ENCODE results near the gene TBC1D22A. TPM values are rescaled to one million over a fixed set of nuclear protein-coding genes. Genes with fewer than 3 reads are reported as not detected.

The TBC1D22A gene
- total RNA-seq, 4 donors from 2014 or later, result 15.6 to 21.7 (median 20.5) TPM

DNA sequence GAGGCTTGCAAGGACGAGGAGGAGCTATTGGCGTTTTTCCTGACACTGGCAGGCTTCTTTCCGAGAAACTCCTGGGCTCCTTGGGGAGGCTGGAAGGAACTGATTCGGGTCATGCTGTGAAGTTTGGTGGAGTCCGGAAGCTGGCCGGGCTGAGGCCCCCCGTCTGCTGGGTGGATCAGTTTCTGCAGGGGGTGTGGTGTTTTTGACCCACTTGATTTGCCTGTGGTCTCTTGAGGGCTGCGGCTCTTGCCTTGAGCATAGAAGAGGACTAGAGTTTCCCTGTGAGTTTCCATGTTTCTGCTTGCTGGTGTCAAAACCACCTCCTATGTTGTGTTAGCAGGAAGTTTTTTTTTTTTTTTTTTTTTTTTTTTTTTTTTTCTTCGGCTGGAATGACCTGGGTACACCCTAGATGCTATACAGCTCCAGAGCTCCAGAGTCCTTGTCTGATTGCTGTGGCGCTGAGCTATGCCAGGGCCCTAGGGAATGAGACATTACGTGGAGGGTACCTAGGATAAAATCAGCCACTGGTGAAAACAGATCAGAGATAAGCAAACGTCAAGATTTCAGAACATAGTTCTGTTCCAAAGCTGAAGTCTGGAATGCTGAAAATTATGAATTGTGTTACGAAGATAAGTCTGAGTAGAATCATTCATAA, 728 bp downstream of the TBC1D22A start:
- no peaks in the 10 kb centered on the region for H3K9me3 ChIP-seq
- intact Hi-C loops (cut with DNase I), result no loop called here

DNA sequence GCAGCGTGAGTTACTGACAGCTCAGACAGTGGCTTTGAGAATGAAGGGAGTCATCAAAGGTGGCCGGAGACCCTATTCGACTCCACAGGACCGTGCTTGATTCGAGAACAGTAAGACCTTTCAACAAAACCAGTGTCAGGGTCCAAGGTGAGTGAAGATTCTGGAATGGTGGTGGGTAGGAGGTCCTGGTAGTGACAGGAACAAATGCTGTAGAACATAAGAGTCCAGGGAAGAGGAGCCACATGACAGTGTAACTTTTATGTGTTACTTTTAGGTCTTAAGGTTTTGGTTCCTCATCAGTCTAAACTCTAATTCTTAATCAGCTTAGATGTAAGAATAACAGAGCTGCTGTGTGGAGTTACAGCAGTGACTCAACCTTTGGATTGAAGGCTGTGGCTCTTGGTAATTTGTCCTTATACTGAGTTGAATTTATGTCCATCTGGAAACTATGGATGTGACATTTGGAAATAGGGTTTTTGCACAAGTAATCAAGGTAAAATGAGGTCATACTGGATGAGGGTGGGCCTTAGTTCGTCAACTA, 1.8 kb downstream of the TBC1D22A start:
- TF ChIP-seq, protein P1, sequence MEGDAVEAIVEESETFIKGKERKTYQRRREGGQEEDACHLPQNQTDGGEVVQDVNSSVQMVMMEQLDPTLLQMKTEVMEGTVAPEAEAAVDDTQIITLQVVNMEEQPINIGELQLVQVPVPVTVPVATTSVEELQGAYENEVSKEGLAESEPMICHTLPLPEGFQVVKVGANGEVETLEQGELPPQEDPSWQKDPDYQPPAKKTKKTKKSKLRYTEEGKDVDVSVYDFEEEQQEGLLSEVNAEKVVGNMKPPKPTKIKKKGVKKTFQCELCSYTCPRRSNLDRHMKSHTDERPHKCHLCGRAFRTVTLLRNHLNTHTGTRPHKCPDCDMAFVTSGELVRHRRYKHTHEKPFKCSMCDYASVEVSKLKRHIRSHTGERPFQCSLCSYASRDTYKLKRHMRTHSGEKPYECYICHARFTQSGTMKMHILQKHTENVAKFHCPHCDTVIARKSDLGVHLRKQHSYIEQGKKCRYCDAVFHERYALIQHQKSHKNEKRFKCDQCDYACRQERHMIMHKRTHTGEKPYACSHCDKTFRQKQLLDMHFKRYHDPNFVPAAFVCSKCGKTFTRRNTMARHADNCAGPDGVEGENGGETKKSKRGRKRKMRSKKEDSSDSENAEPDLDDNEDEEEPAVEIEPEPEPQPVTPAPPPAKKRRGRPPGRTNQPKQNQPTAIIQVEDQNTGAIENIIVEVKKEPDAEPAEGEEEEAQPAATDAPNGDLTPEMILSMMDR (IDR thresholded peaks at IDR 0.05), result no peak
- H3K9me3 ChIP-seq, result no peaks in the 10 kb centered on the region
- intact Hi-C loops (cut with DNase I), result no loop called here
- no peak for DNase-seq
- peaks cover 0 to 5% (median 0%) of the 10 kb centered on the region in 3 donors for H3K36me3 ChIP-seq
- H3K4me3 ChIP-seq, result peak overlapping the region in 1 of 4 donors; percentile 72
- H3K27ac ChIP-seq, result peak overlapping the region; percentile 38 to 95 (median 94)
- H3K27me3 ChIP-seq, result no peaks in the 10 kb centered on the region
- 81 to 91% methylated on average over 6 of the region's 6 CpGs for WGBS, 2 donors
- peaks cover 19 to 70% (median 26%) of the 10 kb centered on the region in 3 donors for H3K4me1 ChIP-seq

More for the DNA sequence above, 728 bp downstream of the TBC1D22A start:
- Histone ChIP-seq H3K36me3 (peaks cover 0 to 5% (median 0%) of the 10 kb centered on the region in 3 donors), H3K27me3 (no peaks in the 10 kb centered on the region), H3K4me3 (peak overlapping the region; percentile 72 to 96 (median 86)), H3K4me1 (peaks cover 19 to 70% (median 34%) of the 10 kb centered on the region in 3 donors), H3K27ac (peak overlapping the region; percentile 93 to 95 (median 94))
- TF ChIP-seq, protein P1 (IDR thresholded peaks at IDR 0.05), result peak in 1 of 6 experiments; percentile 5
- TF ChIP-seq POLR2A (IDR thresholded peaks at IDR 0.05), result no peak
- no peak for DNase-seq
- WGBS, 2 donors, result 12 to 16% methylated on average over 12 of the region's 13 CpGs

DNA sequence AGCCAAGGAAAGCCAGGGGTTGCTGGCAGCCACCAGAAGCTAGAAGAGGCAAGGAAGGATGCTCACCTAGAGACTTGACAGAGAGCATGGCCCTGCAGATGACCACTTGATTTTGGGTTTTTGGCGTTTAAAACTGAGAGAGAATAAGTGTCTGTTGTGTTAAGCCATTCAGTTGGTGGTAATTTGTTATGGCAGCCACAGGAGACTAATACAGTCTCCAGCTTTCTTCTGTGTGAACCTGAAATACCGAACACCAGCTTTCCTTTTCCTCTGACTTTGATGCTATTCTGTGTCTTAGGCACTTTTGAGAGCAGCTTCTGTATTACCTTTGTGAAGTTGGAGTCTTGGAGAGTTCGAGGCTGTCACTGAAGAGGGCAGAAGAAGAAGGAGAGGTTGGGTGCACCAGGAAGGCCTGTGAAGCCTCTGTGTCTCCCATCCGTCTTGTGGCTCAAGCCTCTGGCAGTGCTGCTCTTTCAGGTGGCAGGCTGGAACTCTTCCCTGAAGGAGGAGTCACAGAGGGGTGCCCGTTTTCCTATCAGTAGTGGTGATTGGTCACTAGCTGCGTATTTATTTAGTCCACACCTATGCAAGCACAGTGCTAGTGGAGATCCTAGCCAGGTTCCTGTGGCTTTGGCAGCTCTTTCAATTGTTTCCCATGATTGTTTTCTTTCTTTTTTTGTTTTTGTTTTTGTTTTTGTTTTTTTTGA, 2.5 kb downstream of the TBC1D22A start:
- peaks cover 19 to 75% (median 27%) of the 10 kb centered on the region in 3 donors for H3K4me1 ChIP-seq
- no peaks in the 10 kb centered on the region for H3K27me3 ChIP-seq
- no peak for DNase-seq
- H3K36me3 ChIP-seq, result peaks cover 0 to 5% (median 0%) of the 10 kb centered on the region in 3 donors
- intact Hi-C loops (cut with DNase I), result no loop called here
- H3K27ac ChIP-seq, result peak overlapping the region in 1 of 4 donors; percentile 34
- TF ChIP-seq, protein P1 (IDR thresholded peaks at IDR 0.05), result no peak
- TF ChIP-seq POLR2A (IDR thresholded peaks at IDR 0.05), result no peak
- no peaks in the 10 kb centered on the region for H3K9me3 ChIP-seq
- no peak overlapping the region for H3K4me3 ChIP-seq
- WGBS, 2 donors, result 85% methylated on average over 6 of the region's 6 CpGs

DNA sequence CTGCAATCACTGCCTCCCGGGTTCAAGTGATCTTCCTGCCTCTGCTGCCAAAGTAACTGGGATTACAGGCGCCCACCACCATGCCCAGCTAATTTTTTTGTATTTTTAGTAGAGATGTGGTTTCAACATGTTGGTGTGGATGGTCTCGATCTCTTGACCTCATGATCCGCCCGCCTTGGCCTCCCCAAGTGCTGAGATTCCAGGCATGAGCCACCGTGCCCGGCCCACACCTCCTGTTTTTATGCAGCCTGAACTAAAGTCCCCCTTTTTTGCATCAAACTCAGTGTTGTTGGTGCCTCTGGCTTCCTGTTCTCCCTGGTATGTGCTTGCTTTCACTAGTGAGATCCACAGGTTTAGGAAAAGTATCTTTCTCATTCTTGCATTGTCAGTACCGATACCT, 4.2 kb downstream of the TBC1D22A start:
- no peaks in the 10 kb centered on the region for H3K9me3 ChIP-seq
- DNase-seq, result no peak
- H3K4me1 ChIP-seq, result peaks cover 10 to 79% (median 28%) of the 10 kb centered on the region in 3 donors
- H3K4me3 ChIP-seq, result no peak overlapping the region
- intact Hi-C loops (cut with DNase I), result no loop called here
- 84 to 90% methylated on average over 8 of the region's 8 CpGs for WGBS, 2 donors
- TF ChIP-seq, protein P1 (IDR thresholded peaks at IDR 0.05), result no peak
- no peak for TF ChIP-seq POLR2A (IDR thresholded peaks at IDR 0.05)
- H3K27me3 ChIP-seq, result no peaks in the 10 kb centered on the region
- H3K27ac ChIP-seq, result no peak overlapping the region
- peaks cover 0 to 9% (median 0%) of the 10 kb centered on the region in 3 donors for H3K36me3 ChIP-seq
